NB4 (cell line): Measurements from ENCODE around the gene SLC38A6.

Experiments used
- POLR2A ChIP-seq: IDR thresholded peaks from 2 replicates; pipeline ENCODE4 v1.6.1; 2011; ENCODE audit warnings: mild to moderate bottlenecking; ENCODE audit not compliant: insufficient read length; ENCODE audit errors: extremely low read depth
- TF ChIP-seq, protein P1 (sequence below): IDR thresholded peaks from one replicate; pipeline ENCODE4 v1.5.1; 2012; ENCODE audit warnings: low read depth, low read length
- TF ChIP-seq, protein P2 (sequence below): IDR thresholded peaks from 2 replicates; pipeline ENCODE4 v1.6.1; 2011; ENCODE audit warnings: low read depth, low read length

DNA sequence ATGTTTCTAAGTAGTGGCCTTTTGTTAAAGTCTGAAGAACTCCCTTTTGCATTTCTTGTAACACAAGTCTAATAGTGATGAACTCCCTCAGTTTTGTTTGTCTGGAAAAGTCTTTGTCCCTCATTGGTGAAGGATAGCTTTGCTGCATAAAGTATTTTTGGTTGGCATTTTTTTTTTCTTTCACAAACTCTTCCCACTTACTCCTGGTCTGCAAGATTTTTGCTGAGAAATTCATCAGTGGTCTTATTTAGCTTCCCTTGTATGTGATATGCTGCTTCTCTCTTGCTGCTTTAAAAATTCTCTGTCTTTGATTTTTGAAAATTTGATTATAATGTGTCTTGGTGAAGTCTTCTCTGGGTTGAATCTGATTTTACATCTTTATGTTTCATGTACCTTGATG, 22.9 kb upstream of the SLC38A6 start:
- TF ChIP-seq, protein P1, sequence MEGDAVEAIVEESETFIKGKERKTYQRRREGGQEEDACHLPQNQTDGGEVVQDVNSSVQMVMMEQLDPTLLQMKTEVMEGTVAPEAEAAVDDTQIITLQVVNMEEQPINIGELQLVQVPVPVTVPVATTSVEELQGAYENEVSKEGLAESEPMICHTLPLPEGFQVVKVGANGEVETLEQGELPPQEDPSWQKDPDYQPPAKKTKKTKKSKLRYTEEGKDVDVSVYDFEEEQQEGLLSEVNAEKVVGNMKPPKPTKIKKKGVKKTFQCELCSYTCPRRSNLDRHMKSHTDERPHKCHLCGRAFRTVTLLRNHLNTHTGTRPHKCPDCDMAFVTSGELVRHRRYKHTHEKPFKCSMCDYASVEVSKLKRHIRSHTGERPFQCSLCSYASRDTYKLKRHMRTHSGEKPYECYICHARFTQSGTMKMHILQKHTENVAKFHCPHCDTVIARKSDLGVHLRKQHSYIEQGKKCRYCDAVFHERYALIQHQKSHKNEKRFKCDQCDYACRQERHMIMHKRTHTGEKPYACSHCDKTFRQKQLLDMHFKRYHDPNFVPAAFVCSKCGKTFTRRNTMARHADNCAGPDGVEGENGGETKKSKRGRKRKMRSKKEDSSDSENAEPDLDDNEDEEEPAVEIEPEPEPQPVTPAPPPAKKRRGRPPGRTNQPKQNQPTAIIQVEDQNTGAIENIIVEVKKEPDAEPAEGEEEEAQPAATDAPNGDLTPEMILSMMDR = no peak
- TF ChIP-seq, protein P2, sequence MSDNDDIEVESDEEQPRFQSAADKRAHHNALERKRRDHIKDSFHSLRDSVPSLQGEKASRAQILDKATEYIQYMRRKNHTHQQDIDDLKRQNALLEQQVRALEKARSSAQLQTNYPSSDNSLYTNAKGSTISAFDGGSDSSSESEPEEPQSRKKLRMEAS = no peak
- TF ChIP-seq POLR2A = no peak
